ENCODE results near the gene SHF. TPM values are rescaled to one million over a fixed set of nuclear protein-coding genes. Genes with fewer than 3 reads are reported as not detected.

Gene SHF
- total RNA-seq, 1 experiment from 2014 or later, result 42.9 TPM

- peak overlapping the region; percentile 89 for H3K4me3 ChIP-seq (ENCODE audit: low read depth, low read length, poor library complexity, severe bottlenecking)
- ChIA-PET POLR2A (ENCODE audit: low non-redundant PET) (no interaction called here), CTCF (interaction anchor here (0.7 to 1.3 kb wide), 2 partner anchors 13 to 22 kb away, joined by 3 to 6 read pairs; no protein-coding TSS in a partner anchor)
- no peak for TF ChIP-seq EZH2 (IDR thresholded peaks at IDR 0.05; ENCODE audit: borderline replicate concordance, low read depth, low read length, poor library complexity, severe bottlenecking)
- DNase-seq (ENCODE audit: low spot score), result no peak
- H3K27me3 ChIP-seq (replicated peaks; ENCODE audit: insufficient read depth, low read depth, low read length, poor library complexity), result no peaks in the 10 kb centered on the region
- no TSS peak for BruUV-seq (replicated peaks)
- H3K9me3 ChIP-seq (ENCODE audit: low read depth, low read length, poor library complexity, severe bottlenecking), result no peaks in the 10 kb centered on the region
- intact Hi-C loops (cut with micrococcal nuclease; ENCODE audit: unreplicated experiment), result no loop called here
- peaks cover 54% of the 10 kb centered on the region for H3K4me1 ChIP-seq (ENCODE audit: insufficient read depth, low read length, poor library complexity, severe bottlenecking)
- no peaks in the 10 kb centered on the region for H3K36me3 ChIP-seq (ENCODE audit: insufficient read depth, low read length, poor library complexity, severe bottlenecking)
- peak overlapping the region; percentile 80 for H3K27ac ChIP-seq (ENCODE audit: low read depth, low read length, poor library complexity, severe bottlenecking)
Observed at GRCh38 chr15:45185069-45185779, 2.5 kb downstream of the SHF start.

- H3K4me1 ChIP-seq (ENCODE audit: insufficient read depth, low read length, poor library complexity, severe bottlenecking), result peaks cover 54% of the 10 kb centered on the region
- POLR2A ChIA-PET (ENCODE audit: low non-redundant PET), result no interaction called here
Observed at GRCh38 chr15:45184562-45185041, 3.2 kb downstream of the SHF start.

GRCh38 chr15:45183511-45183910 lies 4.3 kb downstream of the SHF start:
- H3K27me3 ChIP-seq (replicated peaks; ENCODE audit: insufficient read depth, low read depth, low read length, poor library complexity), result no peaks in the 10 kb centered on the region
- no peak for DNase-seq (ENCODE audit: low spot score)
- intact Hi-C loops (cut with micrococcal nuclease; ENCODE audit: unreplicated experiment), result loop anchor here (2.0 kb wide), 1 partner anchor 15 kb away; no protein-coding TSS in a partner anchor
- ChIA-PET CTCF (no interaction called here), POLR2A (ENCODE audit: low non-redundant PET) (no interaction called here)
- H3K27ac ChIP-seq (ENCODE audit: low read depth, low read length, poor library complexity, severe bottlenecking), result peak overlapping the region; percentile 80
- BruUV-seq (replicated peaks), result no TSS peak
- no peaks in the 10 kb centered on the region for H3K36me3 ChIP-seq (ENCODE audit: insufficient read depth, low read length, poor library complexity, severe bottlenecking)
- H3K4me1 ChIP-seq (ENCODE audit: insufficient read depth, low read length, poor library complexity, severe bottlenecking), result peaks cover 54% of the 10 kb centered on the region
- TF ChIP-seq CTCF (conservative IDR thresholded peaks at IDR 0.05; ENCODE audit: low read depth, low read length) (no peak), EZH2 (IDR thresholded peaks at IDR 0.05; ENCODE audit: borderline replicate concordance, low read depth, low read length, poor library complexity, severe bottlenecking) (no peak)
- no peak overlapping the region for H3K4me3 ChIP-seq (ENCODE audit: low read depth, low read length, poor library complexity, severe bottlenecking)
- no peaks in the 10 kb centered on the region for H3K9me3 ChIP-seq (ENCODE audit: low read depth, low read length, poor library complexity, severe bottlenecking)

More at GRCh38 chr15:45184562-45185041, 3.2 kb downstream of the SHF start:
- no TSS peak for BruUV-seq (replicated peaks)
- peak overlapping the region; percentile 80 for H3K27ac ChIP-seq (ENCODE audit: low read depth, low read length, poor library complexity, severe bottlenecking)
- H3K27me3 ChIP-seq (replicated peaks; ENCODE audit: insufficient read depth, low read depth, low read length, poor library complexity), result no peaks in the 10 kb centered on the region
- CTCF ChIA-PET, result no interaction called here
- H3K4me3 ChIP-seq (ENCODE audit: low read depth, low read length, poor library complexity, severe bottlenecking), result no peak overlapping the region
- intact Hi-C loops (cut with micrococcal nuclease; ENCODE audit: unreplicated experiment), result no loop called here
- no peaks in the 10 kb centered on the region for H3K9me3 ChIP-seq (ENCODE audit: low read depth, low read length, poor library complexity, severe bottlenecking)
- H3K36me3 ChIP-seq (ENCODE audit: insufficient read depth, low read length, poor library complexity, severe bottlenecking), result no peaks in the 10 kb centered on the region
- TF ChIP-seq EZH2 (IDR thresholded peaks at IDR 0.05; ENCODE audit: borderline replicate concordance, low read depth, low read length, poor library complexity, severe bottlenecking) (no peak), CTCF (conservative IDR thresholded peaks at IDR 0.05; ENCODE audit: low read depth, low read length) (no peak)
- DNase-seq (ENCODE audit: low spot score), result no peak
